HepG2 (cell line): Measurements from ENCODE around the gene SYTL2. TPM values are rescaled to one million over a fixed set of nuclear protein-coding genes. Genes with fewer than 3 reads are reported as not detected.

ENCODE experiments used
- BORCS8-MEF2B ChIP-seq: sonication (generic); formaldehyde crosslinking; IDR thresholded peaks from 2 replicates; pipeline ENCODE4 v1.8.0; 2022; ENCODE audit warnings: mild to moderate bottlenecking, missing genetic modification reagents
- CERS6 ChIP-seq: sonication (generic); formaldehyde crosslinking; IDR thresholded peaks from 2 replicates; pipeline ENCODE4 v1.5.0; 2020; ENCODE audit warnings: missing genetic modification reagents
- GATAD1 ChIP-seq: IDR thresholded peaks from 2 replicates; pipeline ENCODE4 v1.6.1; 2016; ENCODE audit warnings: missing genetic modification reagents, missing compliant biosample characterization
- KMT2B ChIP-seq: IDR thresholded peaks from 2 replicates; pipeline ENCODE4 v1.6.1; 2016; ENCODE audit warnings: missing genetic modification reagents, missing compliant biosample characterization
- PAXIP1 ChIP-seq: sonication (generic); formaldehyde crosslinking; conservative IDR thresholded peaks from 2 replicates; pipeline ENCODE4 v1.4.0; 2020; ENCODE audit warnings: mild to moderate bottlenecking, missing genetic modification reagents, moderate library complexity
- POLR2AphosphoS5 ChIP-seq: IDR thresholded peaks from 2 replicates; pipeline ENCODE4 v1.6.1; 2012; ENCODE audit warnings: low read depth, low read length
- RBM39 ChIP-seq: fragments of 200-400 bp; formaldehyde crosslinking; IDR thresholded peaks from one replicate; pipeline ENCODE4 v1.6.1; 2018; ENCODE audit warnings: antibody characterized with exemption, mild to moderate bottlenecking, low read depth, low read length; ENCODE audit not compliant: poor library complexity, severe bottlenecking
- SALL1 ChIP-seq: sonication (generic); formaldehyde crosslinking; IDR thresholded peaks from 2 replicates; pipeline ENCODE4 v1.8.0; 2022; ENCODE audit warnings: mild to moderate bottlenecking, missing genetic modification reagents
- SMC3 ChIP-seq: IDR thresholded peaks from 2 replicates; pipeline ENCODE4 v1.6.1; 2011; ENCODE audit warnings: low read length, improper control_type of control experiment
- TFDP1 ChIP-seq: IDR thresholded peaks from 2 replicates; pipeline ENCODE4 v1.6.1; 2016; ENCODE audit warnings: missing compliant biosample characterization, missing genetic modification reagents, borderline replicate concordance
- ZBTB25 ChIP-seq: IDR thresholded peaks from 2 replicates; pipeline ENCODE4 v1.6.1; 2018; ENCODE audit warnings: missing genetic modification reagents
- ZFX ChIP-seq: sonication (generic); formaldehyde crosslinking; IDR thresholded peaks from 2 replicates; pipeline ENCODE4 v1.4.0; 2020; ENCODE audit warnings: mild to moderate bottlenecking, low read depth, missing genetic modification reagents, moderate library complexity
- ZNF605 ChIP-seq: sonication (generic); formaldehyde crosslinking; IDR thresholded peaks from 2 replicates; pipeline ENCODE4 v1.8.0; 2022; ENCODE audit warnings: mild to moderate bottlenecking, missing genetic modification reagents
- ZNF687 ChIP-seq: sonication (generic); formaldehyde crosslinking; IDR thresholded peaks from 2 replicates; pipeline ENCODE4 v1.5.1; 2020; ENCODE audit warnings: mild to moderate bottlenecking, missing genetic modification reagents, moderate library complexity
- ZNF777 ChIP-seq: sonication (generic); formaldehyde crosslinking; IDR thresholded peaks from 2 replicates; pipeline ENCODE4 v1.4.0; 2020; ENCODE audit warnings: missing genetic modification reagents
- ZNF781 ChIP-seq: sonication (generic); formaldehyde crosslinking; IDR thresholded peaks from 2 replicates; pipeline ENCODE4 v1.5.1; 2020; ENCODE audit warnings: borderline replicate concordance, mild to moderate bottlenecking, missing genetic modification reagents; ENCODE audit errors: not compliant biosample characterization
- polyA plus RNA-seq, 8 experiments: library from polyadenylated mRNA; depleted of rRNA in 3 of 8; stranded (reverse) in 7 of 8; unstranded in 1 of 8; fragments of >200 nt; fragmentation: Illumina TruSeq in 4 of 8; extraction: Trizol in 4 of 8; gene quantifications; 2 replicates each; pipeline versions ENCODE4 v1.2.1 to v1.2.3, GENCODE V29; 2011 to 2016; ENCODE audit warnings: low read depth in 4 of 8, missing spikeins in 1 of 8, mixed read lengths in 1 of 8; ENCODE audit not compliant: insufficient read depth in 1 of 8
- total RNA-seq, 5 experiments: library from RNA; depleted of rRNA; stranded (reverse); fragments of >200 nt; fragmentation: Illumina TruSeq; extraction: Trizol; gene quantifications; 2 replicates each; pipeline ENCODE4 v1.2.3, GENCODE V29; 2016; ENCODE audit warnings: low read depth in 1 of 5

Gene SYTL2
- total and polyA plus RNA-seq, 2 of the 13 experiments (the other 11 are each of a cell fraction or from before 2014, with no cell fraction given), result 0.77 to 0.90 TPM

- TF ChIP-seq ZBTB25 (CRISPR knock-in tag) (no peak), GATAD1 (CRISPR knock-in tag) (peak; percentile 52), ZNF781 (CRISPR knock-in tag) (peak; percentile 32), CERS6 (CRISPR knock-in tag) (no peak), ZFX (peak; percentile 51; the same call in 1 of the 2 replicates), SMC3 (no peak), PAXIP1 (CRISPR knock-in tag) (no peak), SALL1 (CRISPR knock-in tag) (peak; percentile 23; the same call in 1 of the 2 replicates), POLR2AphosphoS5 (peak; percentile 28; the same call in 1 of the 2 replicates), ZNF687 (CRISPR knock-in tag) (peak; percentile 65), BORCS8-MEF2B (CRISPR knock-in tag) (no peak), ZNF777 (CRISPR knock-in tag) (0 out of 2 replicates have a peak, but pooled peaks have one; percentile 28), RBM39 (peak; percentile 37), TFDP1 (CRISPR knock-in tag) (peak; percentile 56; the same call in 1 of the 2 replicates), ZNF605 (CRISPR knock-in tag) (0 out of 2 replicates have a peak, but pooled peaks have one; percentile 61), KMT2B (0 out of 2 replicates have a peak, but pooled peaks have one; percentile 33)
Observed at GRCh38 chr11:85682330-85683305, 128.3 kb downstream of the SYTL2 start (continued).
